Measurements from ENCODE around the gene RPL39L.

Gene RPL39L

GRCh38 chr3:187080799-187081450 lies 58.4 kb downstream of the RPL39L start:
- no peak overlapping the region for H3K4me3 ChIP-seq (ENCODE audit: low read depth, low read length)
- no peak for TF ChIP-seq CTCF (IDR thresholded peaks at IDR 0.05; ENCODE audit: low read depth, low read length, missing control alignments)
- in situ Hi-C loops (cut with HindIII; ENCODE audit: low sequenced_read_pairs), result no loop called here

GRCh38 chr3:187079090-187080022 lies 59.9 kb downstream of the RPL39L start:
- H3K4me3 ChIP-seq (ENCODE audit: low read depth, low read length), result no peak overlapping the region
- no peak for DNase-seq (ENCODE audit: low read depth)
- in situ Hi-C loops (cut with HindIII; ENCODE audit: low sequenced_read_pairs), result no loop called here
- no peak for TF ChIP-seq CTCF (IDR thresholded peaks at IDR 0.05; ENCODE audit: low read depth, low read length, missing control alignments)

More at GRCh38 chr3:187080799-187081450, 58.4 kb downstream of the RPL39L start:
- no peak for DNase-seq (ENCODE audit: low read depth)

GRCh38 chr3:187077537-187077936 lies 61.8 kb downstream of the RPL39L start:
- no peak for TF ChIP-seq CTCF (IDR thresholded peaks at IDR 0.05; ENCODE audit: low read depth, low read length, missing control alignments)
- no peak overlapping the region for H3K4me3 ChIP-seq (ENCODE audit: low read depth, low read length)
- in situ Hi-C loops (cut with HindIII; ENCODE audit: low sequenced_read_pairs), result no loop called here
- no peak for DNase-seq (ENCODE audit: low read depth)

- no peak overlapping the region for H3K4me3 ChIP-seq (ENCODE audit: low read depth, low read length)
- no peak for TF ChIP-seq CTCF (IDR thresholded peaks at IDR 0.05; ENCODE audit: low read depth, low read length, missing control alignments)
- DNase-seq (ENCODE audit: low read depth), result no peak
- in situ Hi-C loops (cut with HindIII; ENCODE audit: low sequenced_read_pairs), result no loop called here
These were observed 62.2 kb downstream of the RPL39L start for GRCh38 chr3:187077085-187077484.

- TF ChIP-seq CTCF (IDR thresholded peaks at IDR 0.05; ENCODE audit: low read depth, low read length, missing control alignments), result no peak
- no peak overlapping the region for H3K4me3 ChIP-seq (ENCODE audit: low read depth, low read length)
These were observed 63.0 kb downstream of the RPL39L start for GRCh38 chr3:187076297-187076696.

GRCh38 chr3:187074846-187075245 lies 64.5 kb downstream of the RPL39L start:
- in situ Hi-C loops (cut with HindIII; ENCODE audit: low sequenced_read_pairs), result no loop called here
- DNase-seq (ENCODE audit: low read depth), result no peak
- H3K4me3 ChIP-seq (ENCODE audit: low read depth, low read length), result no peak overlapping the region
- TF ChIP-seq CTCF (IDR thresholded peaks at IDR 0.05; ENCODE audit: low read depth, low read length, missing control alignments), result no peak

More at GRCh38 chr3:187076297-187076696, 63.0 kb downstream of the RPL39L start:
- no peak for DNase-seq (ENCODE audit: low read depth)
- in situ Hi-C loops (cut with HindIII; ENCODE audit: low sequenced_read_pairs), result no loop called here
